Activated CD8-positive, alpha-beta memory T cell treated with anti-CD3 and anti-CD28 coated beads, Interleukin-2, amount 50 U/mL, for 1 hour (primary cell): Measurements from ENCODE around the gene CBX5.
"Not testable (repeated sequence)": the region's sequence is repeated elsewhere in the genome, so short reads cannot be mapped to it uniquely, and the experiment has no call there.

Experiments used
- DNase-seq: peaks from one replicate; pipeline ENCODE4 v3.0.0-alpha.2; 2020; ENCODE audit errors: extremely low read depth

CBX5 gene

DNA sequence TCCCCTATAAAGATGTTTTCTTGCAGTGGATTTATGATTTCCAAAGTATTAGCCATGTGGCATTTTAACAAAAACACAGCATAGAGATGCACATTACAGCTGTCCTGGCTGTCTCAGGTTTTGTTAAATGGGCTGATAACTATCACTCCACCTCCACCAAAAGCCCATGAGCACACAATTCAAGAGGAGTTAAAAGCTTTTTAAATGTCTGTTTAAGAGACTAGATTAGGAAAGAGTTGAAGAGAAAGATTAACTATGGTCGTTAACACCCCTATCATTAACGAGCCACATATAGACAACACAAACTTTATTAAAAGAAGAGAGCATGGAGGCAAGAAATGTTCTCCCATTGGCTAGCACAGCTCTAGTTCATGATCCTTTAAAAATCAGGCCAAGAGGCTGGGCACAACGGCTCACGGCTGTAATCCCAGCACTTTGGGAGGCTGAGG, 14.5 kb downstream of the CBX5 start:
- DNase-seq: no peak

DNA sequence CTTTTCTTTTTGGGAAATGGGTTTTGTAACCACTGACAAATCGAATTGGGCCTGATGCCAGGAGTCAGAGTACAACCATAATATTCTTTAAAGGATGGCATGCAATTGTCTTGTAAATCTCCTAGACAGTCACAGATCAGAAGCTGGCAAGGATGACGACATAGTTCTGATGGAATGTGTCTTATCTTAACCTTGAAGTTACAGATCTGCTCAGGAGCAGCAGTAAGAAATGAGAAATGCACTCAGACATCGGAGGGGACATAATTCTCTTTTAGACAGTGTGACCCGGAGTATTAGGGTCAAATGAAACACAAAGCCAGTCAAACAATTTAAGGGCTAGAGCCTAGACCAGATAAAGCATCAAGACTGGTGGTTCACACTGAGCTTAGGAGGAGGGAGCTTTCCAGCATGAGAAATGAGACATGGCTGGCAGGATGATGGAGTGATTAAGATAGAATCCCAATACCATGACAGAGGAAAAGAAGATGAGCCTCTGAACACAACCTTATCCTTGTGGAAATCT, 17.5 kb downstream of the CBX5 start:
- DNase-seq: no peak

DNA sequence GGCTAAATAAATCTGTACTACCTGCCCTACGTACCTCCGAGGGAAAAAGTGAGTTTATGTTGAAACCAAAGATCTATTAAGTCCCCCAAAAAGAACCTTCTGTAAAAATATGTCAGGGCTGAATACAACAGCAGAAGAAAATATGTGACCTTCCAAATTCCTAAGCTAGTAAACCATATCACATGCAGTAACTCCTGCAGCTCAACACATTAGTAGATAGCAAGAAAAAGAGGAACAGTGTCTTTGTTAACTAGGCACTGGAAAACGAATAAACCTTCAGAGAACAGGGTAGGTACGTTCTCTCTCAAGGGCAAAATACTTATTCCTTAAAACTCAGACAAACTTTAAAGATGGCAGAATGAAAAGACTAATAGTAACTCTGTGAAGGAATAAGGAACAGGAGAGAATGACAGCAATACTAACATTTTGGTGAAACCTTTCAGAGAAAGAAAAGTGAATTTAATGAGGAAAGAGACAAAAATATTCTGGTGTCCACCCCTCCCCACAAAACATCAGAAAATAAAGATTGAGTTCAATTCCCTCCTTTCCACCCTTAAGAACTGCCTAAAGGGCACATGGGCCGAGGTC, 18.0 kb downstream of the CBX5 start:
- no peak for DNase-seq

DNA sequence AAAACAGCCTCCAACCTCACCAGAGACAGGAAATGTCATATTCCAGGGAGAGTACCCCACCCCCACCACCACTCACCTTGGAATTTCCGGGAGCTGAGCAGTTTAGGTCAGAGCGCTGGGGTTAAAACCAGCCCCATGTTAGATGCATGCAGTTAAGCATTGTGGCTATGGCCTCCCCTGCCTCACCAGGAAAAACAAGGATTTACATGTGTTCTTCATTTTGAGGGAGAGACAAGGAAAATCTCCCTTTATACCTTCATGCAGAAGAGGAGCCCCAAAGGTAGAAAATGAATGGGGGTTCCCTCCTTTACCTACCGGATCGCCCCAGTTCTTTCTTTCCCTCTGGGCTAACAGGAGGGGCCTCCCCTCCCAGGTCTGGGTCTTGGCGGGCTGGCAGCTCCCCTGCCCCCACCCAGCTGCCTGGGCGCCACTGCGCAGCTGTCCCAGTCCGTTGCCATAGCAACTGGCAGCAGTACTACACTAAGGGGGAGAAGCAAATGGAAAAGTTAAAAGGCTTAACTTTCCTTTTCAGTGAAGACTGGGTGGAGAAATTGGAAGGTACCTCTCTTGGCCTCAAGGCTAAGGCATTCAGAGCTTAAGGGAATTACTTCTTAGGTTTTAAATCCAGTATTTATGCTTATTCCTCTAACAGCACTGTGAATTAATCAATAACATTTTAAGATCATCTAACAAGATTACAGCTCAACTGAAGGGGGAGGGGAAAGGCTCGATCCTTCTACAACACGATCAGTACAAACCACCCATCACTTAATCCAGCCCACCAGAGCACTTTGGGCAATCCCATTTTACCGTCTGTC, 20.5 kb downstream of the CBX5 start:
- peak; percentile 35 for DNase-seq

DNA sequence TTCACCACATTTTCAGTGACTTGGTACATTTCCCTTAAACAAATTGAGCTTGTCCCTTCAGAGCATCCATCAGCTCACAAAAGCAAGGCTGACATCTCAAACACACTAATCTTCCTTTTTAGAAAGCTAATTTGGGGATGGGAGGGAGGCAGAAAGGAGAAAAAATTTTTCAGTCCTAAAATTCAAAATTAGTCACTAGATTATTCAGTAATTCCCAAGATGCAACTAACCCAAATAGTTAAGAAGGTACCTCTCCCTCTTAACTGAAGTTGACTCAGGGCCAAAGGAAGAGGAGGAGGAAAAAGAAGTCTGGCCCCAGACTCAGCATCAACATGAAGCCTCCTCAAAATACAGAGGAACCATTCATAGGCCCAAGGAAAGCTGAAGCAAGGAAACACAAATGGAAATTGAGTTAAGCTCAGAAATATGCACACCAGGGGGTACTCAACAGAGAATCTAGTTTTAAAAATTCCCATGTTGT, 21.7 kb downstream of the CBX5 start:
- DNase-seq: no peak

- DNase-seq: no peak
These were observed 22.6 kb downstream of the CBX5 start for GRCh38 chr12:54257332-54257731.

GRCh38 chr12:54253240-54253639, 26.7 kb downstream of the CBX5 start:
- no peak for DNase-seq

DNA sequence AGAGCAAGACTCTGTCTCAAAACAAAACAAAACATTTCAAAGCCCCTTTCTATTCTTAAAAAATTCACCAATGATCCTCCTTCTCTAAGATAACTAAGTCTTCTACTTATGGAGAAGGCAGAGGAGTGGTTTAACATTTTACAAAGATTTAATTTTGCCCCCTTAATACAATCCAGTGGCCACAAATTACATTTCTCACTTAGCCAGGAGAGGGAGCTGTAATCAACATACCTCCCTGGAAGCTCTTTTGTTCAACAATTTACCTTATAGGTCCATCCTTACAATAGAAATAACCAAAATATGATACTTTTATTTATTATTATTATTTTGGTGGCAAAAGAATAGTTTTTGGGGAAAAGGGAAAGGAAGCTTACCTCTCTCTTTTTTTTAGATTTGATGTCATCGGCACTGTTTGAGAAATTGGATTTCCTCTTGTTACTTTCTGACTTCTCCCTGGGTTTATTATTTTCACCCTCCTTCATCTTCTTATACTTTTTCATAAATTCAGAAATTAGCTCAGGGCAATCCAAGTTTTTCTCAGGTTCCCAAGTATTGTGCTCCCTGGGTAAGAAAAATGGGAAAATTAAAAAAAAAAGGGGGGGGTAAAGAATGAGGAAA, 28.1 kb downstream of the CBX5 start:
- DNase-seq: no peak

- DNase-seq: no peak
These were observed 30.4 kb downstream of the CBX5 start for GRCh38 chr12:54249489-54249888.

DNA sequence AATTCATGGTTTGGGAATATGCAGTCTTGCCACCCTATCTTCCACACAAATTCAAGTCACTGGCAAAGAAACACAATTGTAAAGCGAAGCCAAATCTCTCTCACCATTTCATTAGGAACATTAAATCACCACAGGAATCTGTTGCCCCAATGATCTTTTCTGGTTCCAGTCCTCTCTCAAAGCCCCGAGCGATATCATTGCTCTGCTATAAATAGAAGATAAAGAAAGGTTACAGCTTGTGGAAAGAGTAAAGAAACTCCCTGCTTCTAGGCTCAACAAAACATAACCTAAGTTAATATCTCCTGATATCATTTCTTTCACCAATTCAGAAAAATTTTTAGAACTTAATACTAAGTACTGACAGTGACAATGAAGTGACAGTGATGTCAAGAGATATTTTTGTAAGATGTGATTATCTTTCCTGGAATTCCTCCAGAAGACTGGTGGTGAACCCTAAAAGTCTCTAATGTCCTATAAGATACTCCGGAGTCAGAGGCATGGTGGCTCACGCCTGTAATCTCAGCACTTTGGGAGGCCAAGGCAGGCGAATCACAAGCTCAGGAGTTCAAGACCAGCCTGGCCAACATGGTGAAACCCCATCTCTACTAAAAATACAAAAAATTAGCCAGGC, 33.8 kb downstream of the CBX5 start:
- no peak for DNase-seq

DNA sequence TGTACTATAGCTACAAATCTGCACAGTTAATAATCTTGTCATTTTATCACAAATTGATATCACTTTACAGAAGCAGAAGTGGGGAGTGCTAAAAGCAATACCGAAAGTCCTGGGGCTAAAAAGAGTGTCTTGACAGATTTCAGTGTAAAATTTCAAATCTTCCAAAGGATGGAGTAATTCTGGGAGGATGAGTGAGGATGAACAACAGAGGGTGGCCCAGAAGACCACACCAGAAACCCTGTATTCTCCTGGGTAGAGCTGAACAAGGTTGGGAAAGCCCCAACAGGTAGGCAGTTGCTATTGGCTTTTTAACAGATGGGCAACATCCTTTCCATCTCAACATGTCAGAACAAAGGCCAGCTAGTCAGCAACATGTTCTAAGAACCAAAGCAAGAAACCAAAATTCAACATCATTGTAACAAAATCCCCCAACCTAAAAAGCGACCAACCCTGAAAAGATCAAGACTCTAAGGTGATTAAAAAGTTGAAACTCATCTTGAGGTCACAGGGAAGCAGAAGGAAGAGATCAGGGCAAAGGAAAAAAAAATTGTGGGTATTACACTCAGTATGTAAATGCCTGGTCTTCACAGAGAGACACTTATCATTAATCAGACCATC, 38.8 kb downstream of the CBX5 start:
- no peak for DNase-seq

DNA sequence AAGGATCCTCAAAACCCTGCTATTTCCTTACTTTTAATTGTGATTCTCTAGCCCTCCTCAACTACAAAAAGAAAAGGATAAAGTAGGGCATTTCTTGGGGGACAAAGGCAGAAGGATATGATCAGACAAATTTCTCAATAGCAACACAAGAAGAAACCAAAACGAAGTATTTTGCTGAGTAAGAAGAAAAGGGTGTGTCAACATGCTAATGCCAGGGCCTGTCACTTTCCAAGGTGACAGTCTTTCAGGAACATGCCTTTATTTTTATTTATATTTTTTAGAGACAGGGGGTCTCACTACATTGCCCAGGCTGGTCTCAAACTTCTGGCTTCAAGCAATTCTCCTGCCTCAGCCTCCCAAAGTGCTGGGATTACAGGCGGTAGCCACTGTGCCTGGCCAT, 39.8 kb downstream of the CBX5 start:
- no peak for DNase-seq

DNA sequence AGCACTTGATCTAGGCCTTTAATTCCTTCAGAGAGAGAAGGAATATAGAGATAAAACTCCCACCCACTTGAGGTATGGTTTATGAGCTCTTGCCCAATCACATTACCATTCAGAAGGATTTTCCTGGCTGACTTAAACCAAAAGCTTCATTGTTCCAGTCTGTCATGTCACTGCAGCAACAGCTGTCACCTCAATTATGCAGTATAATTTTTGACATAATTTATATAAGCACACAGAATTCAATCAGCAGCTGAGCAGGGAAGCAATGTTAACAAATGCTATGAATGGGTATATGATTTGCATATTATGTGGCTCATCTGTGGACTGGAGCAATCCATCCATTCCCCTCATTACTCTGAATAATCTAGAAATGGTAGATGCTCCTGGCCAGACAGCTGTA, 40.3 kb downstream of the CBX5 start:
- DNase-seq: no peak

- DNase-seq: no peak
These were observed 41.4 kb downstream of the CBX5 start for GRCh38 chr12:54238531-54238930.

DNA sequence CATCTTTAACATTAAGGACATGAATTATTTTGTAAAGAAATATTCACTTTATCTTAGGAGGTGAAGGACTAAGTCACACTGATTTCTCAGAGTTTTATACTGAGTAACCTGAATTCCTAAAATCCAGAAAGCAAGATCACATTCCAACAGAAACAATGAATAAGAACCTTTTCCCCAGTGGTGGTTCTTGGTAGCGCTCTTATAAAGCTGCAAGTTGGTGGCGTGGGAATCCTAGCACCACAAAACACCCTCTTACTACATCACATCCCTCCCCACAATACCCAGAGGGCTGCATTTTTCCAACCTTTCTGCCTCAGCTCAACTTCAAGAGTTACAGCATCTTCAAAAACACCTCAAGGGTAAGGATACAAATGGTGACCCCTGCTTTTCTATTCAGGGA, 47.1 kb downstream of the CBX5 start:
- no peak for DNase-seq

GRCh38 chr12:54231269-54231668, 48.7 kb downstream of the CBX5 start:
- DNase-seq: not testable (repeated sequence)

GRCh38 chr12:54230555-54230954, 49.4 kb downstream of the CBX5 start:
- no peak for DNase-seq

DNA sequence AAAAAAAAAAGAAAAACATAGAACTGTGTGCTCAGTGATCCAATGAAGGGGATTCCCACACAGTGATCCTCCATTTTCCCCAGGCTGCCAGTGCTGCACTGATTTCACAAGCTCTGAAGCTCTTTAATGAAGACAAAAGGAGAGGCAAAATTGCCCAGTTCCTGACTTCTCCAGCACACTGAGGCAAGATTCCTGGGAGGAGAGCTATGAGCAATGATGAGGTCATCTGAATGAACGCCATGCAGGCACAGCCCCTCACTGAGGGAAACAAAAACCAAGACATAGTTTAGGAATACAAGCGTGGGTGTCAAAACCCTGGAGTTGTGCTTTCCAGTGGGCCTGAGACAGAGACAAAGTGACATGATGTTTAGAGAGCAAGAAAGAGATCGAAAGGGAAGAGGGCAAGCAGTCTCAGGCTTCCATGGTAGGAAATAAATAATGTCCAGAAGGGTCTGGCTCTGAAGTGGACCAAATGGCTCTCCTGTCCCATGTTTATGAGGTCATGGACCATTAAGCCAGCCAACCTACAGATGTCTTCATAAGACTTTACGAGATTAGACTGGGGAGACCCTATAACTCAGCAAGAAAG, 50.2 kb downstream of the CBX5 start:
- DNase-seq: no peak

- DNase-seq: no peak
These were observed 51.5 kb downstream of the CBX5 start for GRCh38 chr12:54228471-54228870.

DNA sequence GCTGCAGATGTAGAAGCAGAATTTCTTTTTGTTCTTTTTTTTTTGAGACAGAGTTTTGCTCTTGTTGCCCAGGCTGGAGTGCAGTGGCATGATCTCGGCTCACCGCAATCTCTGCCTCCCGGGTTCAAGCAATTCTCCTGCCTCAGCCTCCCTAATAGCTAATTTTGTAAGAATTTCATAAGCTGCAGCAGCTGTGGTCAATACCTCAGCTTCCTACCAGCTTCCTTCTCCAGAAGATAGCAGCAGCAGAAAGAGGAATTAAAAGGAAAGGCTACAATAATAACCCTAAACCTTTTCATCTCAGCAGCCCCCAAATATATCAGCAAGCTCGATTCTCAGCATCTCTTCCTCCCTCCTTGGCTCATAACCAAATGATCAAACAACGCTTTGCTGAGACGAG, 52.0 kb downstream of the CBX5 start:
- DNase-seq: not testable (repeated sequence)

- DNase-seq: no peak
These were observed 52.5 kb downstream of the CBX5 start for GRCh38 chr12:54227376-54227775.
